ENCODE results near the gene TCF23. TPM values are rescaled to one million over a fixed set of nuclear protein-coding genes. Genes with fewer than 3 reads are reported as not detected.

TCF23 gene
- total and polyA plus RNA-seq, 12 donors = 0.05 to 0.21 (median 0.08) TPM; not detected in 2

DNA sequence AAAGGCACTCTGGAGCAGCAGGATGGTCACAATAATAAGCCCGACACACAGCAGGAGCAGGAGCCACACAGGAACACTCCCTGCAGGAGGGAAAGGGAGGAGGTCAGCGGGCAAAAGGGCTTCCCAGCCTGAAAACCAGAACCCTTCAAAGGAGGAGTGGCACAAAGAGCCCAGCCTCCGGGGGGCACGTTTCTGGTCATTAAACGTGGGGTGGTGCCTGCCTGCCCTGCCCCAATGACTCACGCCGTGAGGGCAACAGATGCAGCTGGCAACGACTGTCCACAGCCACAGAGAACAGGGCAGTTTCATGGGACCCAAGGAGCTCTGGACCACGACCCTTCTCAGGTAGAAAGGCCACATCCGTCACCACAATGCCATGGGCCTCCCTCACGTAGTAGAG is 17.4 kb upstream of the TCF23 start:
- no peaks in the 10 kb centered on the region for H3K27me3 ChIP-seq
- TF ChIP-seq, protein P1, sequence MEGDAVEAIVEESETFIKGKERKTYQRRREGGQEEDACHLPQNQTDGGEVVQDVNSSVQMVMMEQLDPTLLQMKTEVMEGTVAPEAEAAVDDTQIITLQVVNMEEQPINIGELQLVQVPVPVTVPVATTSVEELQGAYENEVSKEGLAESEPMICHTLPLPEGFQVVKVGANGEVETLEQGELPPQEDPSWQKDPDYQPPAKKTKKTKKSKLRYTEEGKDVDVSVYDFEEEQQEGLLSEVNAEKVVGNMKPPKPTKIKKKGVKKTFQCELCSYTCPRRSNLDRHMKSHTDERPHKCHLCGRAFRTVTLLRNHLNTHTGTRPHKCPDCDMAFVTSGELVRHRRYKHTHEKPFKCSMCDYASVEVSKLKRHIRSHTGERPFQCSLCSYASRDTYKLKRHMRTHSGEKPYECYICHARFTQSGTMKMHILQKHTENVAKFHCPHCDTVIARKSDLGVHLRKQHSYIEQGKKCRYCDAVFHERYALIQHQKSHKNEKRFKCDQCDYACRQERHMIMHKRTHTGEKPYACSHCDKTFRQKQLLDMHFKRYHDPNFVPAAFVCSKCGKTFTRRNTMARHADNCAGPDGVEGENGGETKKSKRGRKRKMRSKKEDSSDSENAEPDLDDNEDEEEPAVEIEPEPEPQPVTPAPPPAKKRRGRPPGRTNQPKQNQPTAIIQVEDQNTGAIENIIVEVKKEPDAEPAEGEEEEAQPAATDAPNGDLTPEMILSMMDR (IDR thresholded peaks at IDR 0.05) = no peak
- no peak overlapping the region for H3K4me3 ChIP-seq
- 92 to 93% methylated on average over 11 of the region's 11 CpGs for WGBS, 2 donors
- H3K9me3 ChIP-seq = no peaks in the 10 kb centered on the region
- peaks cover 0 to 43% (median 28%) of the 10 kb centered on the region in 9 donors for H3K36me3 ChIP-seq
- ATAC-seq (no peak), DNase-seq (no peak)
- intact Hi-C loops (cut with DNase I) = loop anchor here in 2 of 10 donors (5.0 kb wide), 2 partner anchors 34 to 221 kb away; no protein-coding TSS in a partner anchor
- H3K27ac ChIP-seq = no peak overlapping the region
- H3K4me1 ChIP-seq = peaks cover 5 to 19% (median 16%) of the 10 kb centered on the region in 9 donors

DNA sequence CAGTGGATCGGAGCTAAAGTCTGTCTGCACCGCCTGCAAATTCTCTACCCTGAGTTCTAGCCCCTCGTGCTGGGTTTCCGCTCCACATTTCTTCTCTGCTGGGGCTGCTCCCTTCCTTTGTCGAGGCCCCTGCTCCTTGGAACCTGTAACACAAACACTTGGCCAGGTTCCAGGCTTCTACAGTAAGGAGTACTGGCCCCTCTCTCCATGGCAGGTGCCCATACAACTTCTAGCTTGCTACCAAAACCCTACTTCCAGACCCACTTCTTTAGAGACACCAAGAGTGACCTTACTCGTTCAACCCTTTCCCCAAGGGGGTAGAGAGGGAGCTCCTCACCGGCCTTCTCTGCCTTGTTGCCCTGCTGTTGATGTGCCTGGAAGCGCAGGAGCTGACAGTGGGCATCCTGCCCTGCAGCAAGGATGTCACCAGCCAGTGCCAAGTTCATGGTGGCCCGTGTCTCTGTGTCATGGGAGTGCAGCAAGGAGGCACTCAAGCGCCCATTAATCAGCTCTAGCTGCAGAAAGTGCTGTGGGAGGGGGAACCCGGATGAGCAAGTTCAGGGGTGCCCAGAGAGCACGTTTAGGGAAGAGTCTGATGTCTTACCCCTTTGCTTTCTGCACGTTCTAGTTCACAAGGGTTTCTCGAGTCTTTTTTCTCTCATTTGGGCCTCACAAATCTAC is 15.5 kb upstream of the TCF23 start:
- Histone ChIP-seq H3K4me1 (peaks cover 5 to 19% (median 15%) of the 10 kb centered on the region in 9 donors), H3K27me3 (no peaks in the 10 kb centered on the region), H3K9me3 (no peaks in the 10 kb centered on the region), H3K36me3 (peaks cover 0 to 43% (median 28%) of the 10 kb centered on the region in 9 donors), H3K4me3 (peak overlapping the region; percentile 85 to 100 (median 94)), H3K27ac (peak overlapping the region in 9 of 10 donors; percentile 86 to 96 (median 91))
- WGBS, 2 donors = 41 to 42% methylated on average over 14 of the region's 14 CpGs
- ATAC-seq (no peak), DNase-seq (no peak)
- TF ChIP-seq, protein P1 (IDR thresholded peaks at IDR 0.05) = no peak
- intact Hi-C loops (cut with DNase I) = loop anchor here in 2 of 10 donors (5.0 kb wide), 2 partner anchors 36 to 219 kb away; no protein-coding TSS in a partner anchor

DNA sequence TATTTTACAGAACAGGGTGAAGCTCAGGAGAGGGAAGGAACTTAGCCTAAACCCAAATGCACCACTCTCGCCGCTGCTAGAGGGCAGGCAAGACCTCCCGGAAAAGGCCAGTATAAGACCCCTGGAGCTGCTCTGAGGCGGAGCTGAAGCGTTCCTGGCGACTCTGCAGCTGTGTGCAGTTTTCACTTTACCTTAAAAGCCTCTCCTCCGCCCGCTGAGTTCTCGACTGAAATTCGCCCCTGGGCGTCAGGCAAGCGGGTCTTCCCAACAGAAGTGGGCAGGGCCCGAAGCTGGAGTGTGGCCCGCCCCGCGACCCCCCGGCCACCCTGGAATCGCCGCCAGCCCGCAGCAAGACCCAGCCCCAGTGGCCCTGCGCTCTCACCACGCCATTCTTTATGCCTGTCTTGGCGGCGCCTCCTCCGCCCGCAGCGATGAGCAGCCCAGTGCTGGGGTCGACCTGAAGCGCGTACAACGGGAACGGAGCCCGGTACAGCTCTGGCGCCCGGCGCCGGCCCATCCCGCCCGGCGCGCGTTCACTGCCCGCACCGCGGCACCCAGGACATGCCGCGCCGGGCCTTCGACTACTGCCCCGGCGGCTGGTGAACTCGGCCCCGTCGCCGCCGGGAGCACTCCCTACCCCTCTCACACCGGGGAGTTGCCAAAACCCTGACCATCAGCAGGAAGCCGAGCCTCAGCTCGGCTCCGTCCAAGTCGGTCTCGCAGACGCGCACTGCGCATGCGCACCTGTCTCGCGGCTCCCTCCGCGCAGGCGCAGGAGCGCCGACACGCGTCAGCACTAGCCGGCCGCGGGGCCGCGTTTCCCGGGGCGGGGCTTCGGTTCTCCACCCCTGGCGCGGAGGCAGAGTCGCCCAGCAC is 14.7 kb upstream of the TCF23 start, which contains the start of gene PREB:
Gene PREB (minus strand): TSS at position 732 of the 876 bp plus-strand sequence. CDS start 215 bp downstream, at position 517.
- ATAC-seq (peak; percentile 94 to 98 (median 98)), DNase-seq (peak; percentile 97 to 99)
- Histone ChIP-seq H3K4me3 (peak within 1 kb of the TSS; percentile 85 to 100 (median 94)), H3K36me3 (peaks cover 0 to 41% (median 28%) of the 10 kb centered on the region in 9 donors), H3K27me3 (no peaks in the 10 kb centered on the region), H3K9me3 (no peaks in the 10 kb centered on the region), H3K4me1 (peaks cover 5 to 19% (median 15%) of the 10 kb centered on the region in 9 donors), H3K27ac (peak within 1 kb of the TSS; percentile 75 to 96 (median 90))
- 0 to 1% methylated on average over 75 to 86 of the region's 86 CpGs for WGBS, 2 donors
- TF ChIP-seq, protein P1 (IDR thresholded peaks at IDR 0.05) = peak in 4 of 9 donors; percentile 5 to 36 (median 26)
- intact Hi-C loops (cut with DNase I) = loop anchor here in 2 of 10 donors (1.0 to 5.0 kb wide), 3 partner anchors 37 to 218 kb away; partner anchors contain the start of gene KHK (in 1 of the 2)
